ENCODE data around the gene TNFRSF14. TPM values are rescaled to one million over a fixed set of nuclear protein-coding genes. Genes with fewer than 3 reads are reported as not detected.

The TNFRSF14 gene
- total RNA-seq, 4 donors from 2014 or later: 3.4 to 11.5 (median 5.0) TPM

GRCh38 chr1:2543543-2544092 lies 12.6 kb upstream of the TNFRSF14 start:
- Histone ChIP-seq H3K4me1 (peaks cover 8 to 29% of the 10 kb centered on the region in 2 donors), H3K36me3 (no peaks in the 10 kb centered on the region), H3K9me3 (no peaks in the 10 kb centered on the region), H3K4me3 (no peak overlapping the region), H3K27ac (no peak overlapping the region), H3K27me3 (peaks cover 22 to 41% (median 38%) of the 10 kb centered on the region in 3 donors)
- DNase-seq (no peak), ATAC-seq (no peak)
- in situ Hi-C loops (cut with MboI; ENCODE audit: low sequenced_read_pairs in 4 of 4) (loop anchor here (10.0 to 25.0 kb wide), 2 partner anchors 129 to 331 kb away; partner anchors contain the start of gene PEX10 (in 4 of the 4)), intact Hi-C loops (cut with DNase I; ENCODE audit: low total_unique reads) (loop anchor here (10.0 kb wide), 1 partner anchor 79 kb away; no protein-coding TSS in a partner anchor)
- TF ChIP-seq POLR2A (IDR thresholded peaks at IDR 0.05) (no peak), CTCF (IDR thresholded peaks at IDR 0.05 in 4 of 5, conservative IDR thresholded peaks at IDR 0.05 in 1 of 5) (no peak)

- H3K27me3 ChIP-seq: peaks cover 17 to 41% (median 37%) of the 10 kb centered on the region in 3 donors
- ATAC-seq: no peak
- peaks cover 12 to 35% of the 10 kb centered on the region in 2 donors for H3K4me1 ChIP-seq
- intact Hi-C loops (cut with DNase I; ENCODE audit: low total_unique reads): loop anchor here (10.0 kb wide), 1 partner anchor 79 kb away; no protein-coding TSS in a partner anchor
- no peaks in the 10 kb centered on the region for H3K36me3 ChIP-seq
- peak overlapping the region in 1 of 4 donors; percentile 87 for H3K27ac ChIP-seq
- DNase-seq: no peak
- no peaks in the 10 kb centered on the region for H3K9me3 ChIP-seq
- no peak overlapping the region for H3K4me3 ChIP-seq
- no peak for TF ChIP-seq CTCF (IDR thresholded peaks at IDR 0.05 in 4 of 5, conservative IDR thresholded peaks at IDR 0.05 in 1 of 5)
- TF ChIP-seq POLR2A (IDR thresholded peaks at IDR 0.05): no peak
- in situ Hi-C loops (cut with MboI; ENCODE audit: low sequenced_read_pairs in 4 of 4): loop anchor here (10.0 to 25.0 kb wide), 2 partner anchors 129 to 332 kb away; partner anchors contain the start of gene PEX10 (in 4 of the 4)
Measured at GRCh38 chr1:2544093-2544874, 11.9 kb upstream of the TNFRSF14 start.

GRCh38 chr1:2544875-2545640 lies 11.1 kb upstream of the TNFRSF14 start:
- in situ Hi-C loops (cut with MboI; ENCODE audit: low sequenced_read_pairs in 4 of 4) (loop anchor here (10.0 to 25.0 kb wide), 2 partner anchors 130 to 333 kb away; partner anchors contain the start of gene PEX10 (in 4 of the 4)), intact Hi-C loops (cut with DNase I; ENCODE audit: low total_unique reads) (loop anchor here (5.0 to 10.0 kb wide), 2 partner anchors 80 to 348 kb away; no protein-coding TSS in a partner anchor)
- TF ChIP-seq POLR2A (IDR thresholded peaks at IDR 0.05) (no peak), CTCF (IDR thresholded peaks at IDR 0.05 in 4 of 5, conservative IDR thresholded peaks at IDR 0.05 in 1 of 5) (no peak)
- Histone ChIP-seq H3K27ac (peak overlapping the region; percentile 54 to 87 (median 68)), H3K36me3 (no peaks in the 10 kb centered on the region), H3K27me3 (peaks cover 17 to 37% (median 37%) of the 10 kb centered on the region in 3 donors), H3K9me3 (no peaks in the 10 kb centered on the region), H3K4me3 (no peak overlapping the region), H3K4me1 (peaks cover 14 to 35% of the 10 kb centered on the region in 2 donors)
- DNase-seq (no peak), ATAC-seq (no peak)

- peak in 1 of 2 donors; percentile 13 for TF ChIP-seq POLR2A (IDR thresholded peaks at IDR 0.05)
- no peak for TF ChIP-seq CTCF (IDR thresholded peaks at IDR 0.05 in 4 of 5, conservative IDR thresholded peaks at IDR 0.05 in 1 of 5)
- H3K4me3 ChIP-seq: peak overlapping the region; percentile 53 to 63 (median 56)
- no peaks in the 10 kb centered on the region for H3K36me3 ChIP-seq
- peak; percentile 73 to 76 for DNase-seq
- ATAC-seq: peak in 1 of 2 donors; percentile 55
- no peaks in the 10 kb centered on the region for H3K9me3 ChIP-seq
- H3K27ac ChIP-seq: peak overlapping the region; percentile 86 to 94 (median 88)
- intact Hi-C loops (cut with DNase I; ENCODE audit: low total_unique reads): loop anchor here (2.0 to 10.0 kb wide), 3 partner anchors 17 to 349 kb away; no protein-coding TSS in a partner anchor
- peaks cover 14 to 35% of the 10 kb centered on the region in 2 donors for H3K4me1 ChIP-seq
- peaks cover 14 to 35% (median 29%) of the 10 kb centered on the region in 3 donors for H3K27me3 ChIP-seq
- in situ Hi-C loops (cut with MboI; ENCODE audit: low sequenced_read_pairs in 4 of 4): loop anchor here (10.0 to 25.0 kb wide), 2 partner anchors 131 to 334 kb away; partner anchors contain the start of gene PEX10 (in 4 of the 4)
Measured at GRCh38 chr1:2545754-2546514, 10.2 kb upstream of the TNFRSF14 start.
